ENCODE measurements around the gene RUNX2. TPM values are rescaled to one million over a fixed set of nuclear protein-coding genes. Genes with fewer than 3 reads are reported as not detected.

Gene RUNX2
- total and polyA plus RNA-seq, 9 of the 15 experiments (the other 6 are each of a cell fraction or from before 2014, with no cell fraction given): 0.29 to 1.00 (median 0.43) TPM

- TF ChIP-seq, protein P1, sequence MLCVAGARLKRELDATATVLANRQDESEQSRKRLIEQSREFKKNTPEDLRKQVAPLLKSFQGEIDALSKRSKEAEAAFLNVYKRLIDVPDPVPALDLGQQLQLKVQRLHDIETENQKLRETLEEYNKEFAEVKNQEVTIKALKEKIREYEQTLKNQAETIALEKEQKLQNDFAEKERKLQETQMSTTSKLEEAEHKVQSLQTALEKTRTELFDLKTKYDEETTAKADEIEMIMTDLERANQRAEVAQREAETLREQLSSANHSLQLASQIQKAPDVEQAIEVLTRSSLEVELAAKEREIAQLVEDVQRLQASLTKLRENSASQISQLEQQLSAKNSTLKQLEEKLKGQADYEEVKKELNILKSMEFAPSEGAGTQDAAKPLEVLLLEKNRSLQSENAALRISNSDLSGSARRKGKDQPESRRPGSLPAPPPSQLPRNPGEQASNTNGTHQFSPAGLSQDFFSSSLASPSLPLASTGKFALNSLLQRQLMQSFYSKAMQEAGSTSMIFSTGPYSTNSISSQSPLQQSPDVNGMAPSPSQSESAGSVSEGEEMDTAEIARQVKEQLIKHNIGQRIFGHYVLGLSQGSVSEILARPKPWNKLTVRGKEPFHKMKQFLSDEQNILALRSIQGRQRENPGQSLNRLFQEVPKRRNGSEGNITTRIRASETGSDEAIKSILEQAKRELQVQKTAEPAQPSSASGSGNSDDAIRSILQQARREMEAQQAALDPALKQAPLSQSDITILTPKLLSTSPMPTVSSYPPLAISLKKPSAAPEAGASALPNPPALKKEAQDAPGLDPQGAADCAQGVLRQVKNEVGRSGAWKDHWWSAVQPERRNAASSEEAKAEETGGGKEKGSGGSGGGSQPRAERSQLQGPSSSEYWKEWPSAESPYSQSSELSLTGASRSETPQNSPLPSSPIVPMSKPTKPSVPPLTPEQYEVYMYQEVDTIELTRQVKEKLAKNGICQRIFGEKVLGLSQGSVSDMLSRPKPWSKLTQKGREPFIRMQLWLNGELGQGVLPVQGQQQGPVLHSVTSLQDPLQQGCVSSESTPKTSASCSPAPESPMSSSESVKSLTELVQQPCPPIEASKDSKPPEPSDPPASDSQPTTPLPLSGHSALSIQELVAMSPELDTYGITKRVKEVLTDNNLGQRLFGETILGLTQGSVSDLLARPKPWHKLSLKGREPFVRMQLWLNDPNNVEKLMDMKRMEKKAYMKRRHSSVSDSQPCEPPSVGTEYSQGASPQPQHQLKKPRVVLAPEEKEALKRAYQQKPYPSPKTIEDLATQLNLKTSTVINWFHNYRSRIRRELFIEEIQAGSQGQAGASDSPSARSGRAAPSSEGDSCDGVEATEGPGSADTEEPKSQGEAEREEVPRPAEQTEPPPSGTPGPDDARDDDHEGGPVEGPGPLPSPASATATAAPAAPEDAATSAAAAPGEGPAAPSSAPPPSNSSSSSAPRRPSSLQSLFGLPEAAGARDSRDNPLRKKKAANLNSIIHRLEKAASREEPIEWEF (CRISPR knock-in tag; IDR thresholded peaks at IDR 0.05): 0 out of 2 replicates have a peak, but pooled peaks have one; percentile 35
- 0 out of 2 replicates have a peak, but pooled peaks have one; percentile 14 for TF ChIP-seq VEZF1 (CRISPR knock-in tag; IDR thresholded peaks at IDR 0.05)
Measured at GRCh38 chr6:45433533-45434380, 105.6 kb downstream of the RUNX2 start (continued).

All from K562 (cell line).